VCaP (cell line): ENCODE results near the gene MRPL50.
A peak's percentile ranks its signal among the peaks of the same experiment; 100 is the strongest.

ENCODE experiments used
- H3K27ac ChIP-seq: fragments of 450-650 bp; 2 replicates; pipeline ENCODE4 v1.5.1; 2017
- TF ChIP-seq, protein P1 (sequence below): fragments of 450-650 bp; conservative IDR thresholded peaks from 2 replicates; pipeline ENCODE4 v1.5.1; 2017; ENCODE audit warnings: mild to moderate bottlenecking, moderate library complexity

The MRPL50 gene

DNA sequence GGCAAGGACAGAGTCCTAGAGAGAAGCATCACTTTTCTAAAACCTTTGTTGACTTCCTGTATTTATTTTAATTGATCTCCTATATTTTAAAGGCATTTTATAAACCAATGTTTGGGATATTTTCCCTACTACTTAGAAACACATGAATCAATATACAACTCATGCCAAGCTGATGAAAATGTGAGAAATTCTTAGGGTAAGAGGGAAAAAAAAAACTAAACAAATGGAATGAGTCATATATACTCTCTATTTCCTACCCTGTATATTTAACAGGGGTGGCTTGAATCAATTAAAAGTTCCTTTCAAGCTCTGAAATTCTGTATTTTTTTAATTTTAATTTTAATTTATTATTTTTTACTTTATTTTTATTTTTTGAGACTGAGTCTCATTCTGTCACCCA lies 33.2 kb downstream of the MRPL50 start:
- TF ChIP-seq, protein P1, sequence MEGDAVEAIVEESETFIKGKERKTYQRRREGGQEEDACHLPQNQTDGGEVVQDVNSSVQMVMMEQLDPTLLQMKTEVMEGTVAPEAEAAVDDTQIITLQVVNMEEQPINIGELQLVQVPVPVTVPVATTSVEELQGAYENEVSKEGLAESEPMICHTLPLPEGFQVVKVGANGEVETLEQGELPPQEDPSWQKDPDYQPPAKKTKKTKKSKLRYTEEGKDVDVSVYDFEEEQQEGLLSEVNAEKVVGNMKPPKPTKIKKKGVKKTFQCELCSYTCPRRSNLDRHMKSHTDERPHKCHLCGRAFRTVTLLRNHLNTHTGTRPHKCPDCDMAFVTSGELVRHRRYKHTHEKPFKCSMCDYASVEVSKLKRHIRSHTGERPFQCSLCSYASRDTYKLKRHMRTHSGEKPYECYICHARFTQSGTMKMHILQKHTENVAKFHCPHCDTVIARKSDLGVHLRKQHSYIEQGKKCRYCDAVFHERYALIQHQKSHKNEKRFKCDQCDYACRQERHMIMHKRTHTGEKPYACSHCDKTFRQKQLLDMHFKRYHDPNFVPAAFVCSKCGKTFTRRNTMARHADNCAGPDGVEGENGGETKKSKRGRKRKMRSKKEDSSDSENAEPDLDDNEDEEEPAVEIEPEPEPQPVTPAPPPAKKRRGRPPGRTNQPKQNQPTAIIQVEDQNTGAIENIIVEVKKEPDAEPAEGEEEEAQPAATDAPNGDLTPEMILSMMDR, result no peak
- peak overlapping the region; percentile 69 for H3K27ac ChIP-seq

DNA sequence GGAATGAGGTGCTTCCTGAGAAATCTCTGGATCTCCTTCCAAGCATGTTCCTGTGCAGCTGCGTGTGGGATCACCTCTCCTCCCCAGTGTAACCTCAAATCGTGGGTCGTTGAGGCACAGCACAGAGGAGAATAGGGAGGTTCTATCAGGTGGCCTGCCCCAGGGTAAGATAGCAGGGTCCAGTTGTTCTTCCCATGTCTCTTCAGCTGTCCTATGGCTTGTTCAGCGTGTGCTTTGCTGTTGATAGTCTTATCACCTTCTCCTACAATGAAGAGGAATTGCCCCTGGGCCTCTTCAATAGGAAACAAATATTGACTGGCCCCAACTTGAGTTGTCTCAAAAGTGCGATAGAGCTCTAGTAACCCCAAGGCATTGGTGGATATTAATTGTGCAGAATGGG lies 36.0 kb downstream of the MRPL50 start:
- TF ChIP-seq, protein P1, result no peak
- no peak overlapping the region for H3K27ac ChIP-seq

DNA sequence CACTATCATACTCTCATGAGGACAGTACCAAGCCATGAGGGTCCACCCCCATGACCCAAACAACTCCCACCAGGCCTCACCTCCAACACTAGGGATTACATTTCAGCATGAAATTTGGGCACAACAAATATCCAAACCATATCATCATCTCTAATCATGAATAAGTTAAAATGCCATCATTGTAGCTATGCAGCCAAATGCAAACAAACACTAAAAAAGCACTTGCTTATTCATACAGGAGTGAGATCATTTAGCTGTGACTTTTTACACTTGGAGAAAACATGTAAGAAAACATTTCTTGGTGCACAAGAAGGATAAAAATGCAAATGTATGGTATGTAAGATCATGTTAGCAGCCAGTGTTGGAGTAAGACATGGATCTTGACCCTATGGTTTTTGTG lies 37.8 kb downstream of the MRPL50 start:
- TF ChIP-seq, protein P1, result no peak
- H3K27ac ChIP-seq, result no peak overlapping the region

DNA sequence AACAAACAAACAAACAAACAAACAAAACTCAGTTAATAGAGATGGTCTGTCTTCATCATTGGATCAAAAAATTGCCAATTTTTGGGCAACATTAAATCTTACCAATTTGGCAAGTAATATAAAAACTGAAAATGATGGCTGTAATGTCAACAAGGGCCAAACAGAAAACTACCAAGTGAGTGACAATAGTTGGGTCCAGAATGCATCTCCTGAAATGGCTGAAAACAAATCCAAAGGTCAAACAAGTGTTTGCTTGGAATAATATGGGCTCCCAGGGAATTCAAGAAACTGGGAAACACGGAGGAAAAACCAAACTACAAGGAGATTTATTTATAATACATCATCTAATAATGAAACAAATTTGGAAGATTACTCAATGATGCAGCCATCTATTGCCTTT lies 38.7 kb downstream of the MRPL50 start:
- TF ChIP-seq, protein P1, result no peak
- H3K27ac ChIP-seq, result no peak overlapping the region

DNA sequence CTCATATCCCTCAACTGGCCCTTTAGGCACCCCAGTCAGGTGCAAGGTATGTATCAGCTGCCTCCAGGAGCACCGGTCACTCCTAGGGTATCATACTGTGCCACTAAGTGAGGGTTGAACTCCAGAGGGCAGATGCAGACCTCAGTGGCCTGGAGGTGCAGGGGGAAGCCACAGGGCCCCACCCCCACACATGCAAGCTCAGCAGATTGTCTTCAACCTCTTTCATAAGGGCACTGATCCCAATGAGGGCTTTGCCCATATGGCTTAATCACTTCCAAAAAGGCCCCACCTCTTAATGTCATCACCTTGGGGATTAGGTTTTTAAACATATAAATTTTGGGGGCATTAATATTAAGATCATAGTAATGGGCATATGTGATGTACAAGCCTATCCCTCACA lies 41.8 kb downstream of the MRPL50 start:
- TF ChIP-seq, protein P1, result no peak
- H3K27ac ChIP-seq, result no peak overlapping the region

DNA sequence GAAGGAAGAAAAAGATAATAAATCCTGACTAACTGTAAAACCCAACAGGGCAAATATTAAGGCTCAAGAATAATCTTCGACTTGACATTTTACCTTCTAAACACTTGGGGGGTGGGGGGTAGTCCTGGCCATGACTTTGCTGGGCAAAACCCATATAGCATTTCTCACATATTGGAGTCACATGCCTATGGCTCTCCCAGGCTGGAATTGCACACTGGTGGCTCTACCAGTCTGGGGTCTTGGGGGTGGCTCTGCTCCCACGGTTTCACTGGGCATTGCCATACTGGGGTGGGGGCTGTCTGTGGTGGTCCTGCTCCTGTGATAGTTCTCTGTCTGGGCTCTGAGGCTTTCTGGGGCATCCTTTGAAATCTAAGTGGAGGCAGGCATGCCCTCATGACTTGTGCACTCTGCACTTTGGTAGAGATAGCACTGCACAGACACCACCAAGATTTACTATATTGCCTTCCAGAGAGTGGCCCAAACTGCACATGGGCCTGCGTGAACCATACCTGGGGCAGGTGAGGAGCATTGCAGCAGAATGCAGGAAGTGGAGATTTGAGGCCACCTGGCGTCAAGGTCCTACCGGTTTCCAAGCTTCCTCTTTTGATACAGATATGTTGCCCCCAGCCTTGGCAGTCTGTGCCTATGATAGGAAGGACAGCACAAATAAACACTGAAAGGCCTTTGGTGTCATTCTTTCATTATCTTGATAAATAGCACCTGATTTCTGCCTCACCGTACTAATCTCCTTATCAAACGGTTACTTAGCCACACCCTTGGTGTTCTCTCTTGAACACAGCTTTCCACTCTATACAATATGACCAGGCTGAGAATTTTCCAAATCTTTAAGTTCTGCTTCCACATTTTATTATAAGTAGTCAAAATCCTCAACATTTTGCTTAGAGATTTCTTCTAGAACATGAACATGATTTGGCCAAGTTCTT lies 43.4 kb downstream of the MRPL50 start:
- TF ChIP-seq, protein P1, result no peak
- peak overlapping the region; percentile 67; the same call in 1 of the 2 replicates for H3K27ac ChIP-seq

DNA sequence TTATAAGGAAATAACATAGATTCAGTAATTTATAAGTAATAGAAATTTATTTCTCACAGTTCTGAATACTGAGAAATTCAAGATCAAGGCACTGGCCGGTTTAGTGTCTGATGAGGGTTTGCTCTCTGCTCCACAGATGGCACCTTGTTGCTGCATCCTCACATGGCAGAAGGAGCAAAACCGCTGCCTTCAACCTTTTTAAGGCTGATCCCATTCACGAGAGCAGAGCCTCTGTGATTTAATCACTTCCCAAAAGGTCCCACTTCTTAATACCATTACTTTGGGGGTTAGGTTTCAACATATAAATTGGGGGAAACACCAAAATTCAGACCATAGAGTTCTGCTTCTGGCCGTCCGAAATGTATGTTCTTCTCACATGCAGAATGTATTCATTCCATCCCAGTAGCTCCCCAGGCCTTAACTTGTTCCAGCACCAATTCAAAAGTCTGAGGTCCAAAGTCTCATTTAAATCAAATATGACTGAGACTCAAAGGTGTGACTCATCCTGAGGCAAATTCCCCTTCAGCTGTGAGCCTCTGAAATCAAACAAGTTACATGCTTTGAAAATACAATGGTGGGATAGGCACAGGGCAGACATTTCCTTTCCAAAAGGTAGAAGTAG lies 44.2 kb downstream of the MRPL50 start:
- TF ChIP-seq, protein P1, result no peak
- peak overlapping the region; percentile 67 for H3K27ac ChIP-seq
